ENCODE results near the gene DIS3L2. TPM values are rescaled to one million over a fixed set of nuclear protein-coding genes. Genes with fewer than 3 reads are reported as not detected.

Gene DIS3L2
- total and polyA plus RNA-seq, 10 donors, result 9.1 to 59.8 (median 35.4) TPM

- Histone ChIP-seq H3K27me3 (replicated peaks in 1 of 7) (no peaks in the 10 kb centered on the region), H3K27ac (no peak overlapping the region), H3K36me3 (peaks cover 0 to 6% (median 0%) of the 10 kb centered on the region in 6 donors), H3K9me3 (no peaks in the 10 kb centered on the region), H3K4me3 (no peak overlapping the region), H3K4me1 (no peaks in the 10 kb centered on the region)
- no peak for DNase-seq
- no peak for TF ChIP-seq CTCF (IDR thresholded peaks at IDR 0.05 in 8 of 11, conservative IDR thresholded peaks at IDR 0.05 in 3 of 11)
- TF ChIP-seq POLR2A (IDR thresholded peaks at IDR 0.05), result no peak
- TF ChIP-seq POLR2AphosphoS5 (IDR thresholded peaks at IDR 0.05), result no peak
- intact Hi-C loops (cut with DNase I; ENCODE audit: low total_unique reads), result no loop called here
These were observed 184.8 kb downstream of the DIS3L2 start for GRCh38 chr2:232146294-232146693.

GRCh38 chr2:232147440-232148077, 186.0 kb downstream of the DIS3L2 start:
- no peak for DNase-seq
- WGBS, 5 donors, result 88 to 100% (median 93%) methylated on average over 2 of the region's 2 CpGs
- Histone ChIP-seq H3K4me3 (no peak overlapping the region), H3K27ac (no peak overlapping the region), H3K4me1 (no peaks in the 10 kb centered on the region), H3K36me3 (peaks cover 0 to 6% (median 0%) of the 10 kb centered on the region in 6 donors), H3K9me3 (no peaks in the 10 kb centered on the region), H3K27me3 (replicated peaks in 1 of 7) (no peaks in the 10 kb centered on the region)
- intact Hi-C loops (cut with DNase I; ENCODE audit: low total_unique reads), result no loop called here
- TF ChIP-seq POLR2AphosphoS5 (IDR thresholded peaks at IDR 0.05) (no peak), POLR2A (IDR thresholded peaks at IDR 0.05) (no peak), CTCF (IDR thresholded peaks at IDR 0.05 in 8 of 11, conservative IDR thresholded peaks at IDR 0.05 in 3 of 11) (no peak)

- Histone ChIP-seq H3K27ac (no peak overlapping the region), H3K4me3 (no peak overlapping the region), H3K27me3 (replicated peaks in 1 of 7) (no peaks in the 10 kb centered on the region), H3K36me3 (peaks cover 5 to 74% (median 27%) of the 10 kb centered on the region in 6 donors), H3K9me3 (no peaks in the 10 kb centered on the region), H3K4me1 (no peaks in the 10 kb centered on the region)
- intact Hi-C loops (cut with DNase I; ENCODE audit: low total_unique reads), result no loop called here
- TF ChIP-seq CTCF (IDR thresholded peaks at IDR 0.05 in 8 of 11, conservative IDR thresholded peaks at IDR 0.05 in 3 of 11) (no peak), POLR2A (IDR thresholded peaks at IDR 0.05) (no peak), POLR2AphosphoS5 (IDR thresholded peaks at IDR 0.05) (no peak)
- DNase-seq, result no peak
- 93 to 100% (median 99%) methylated on average over 3 of the region's 3 CpGs for WGBS, 5 donors
These were observed 200.7 kb downstream of the DIS3L2 start for GRCh38 chr2:232162187-232162586.

- DNase-seq, result no peak
- Histone ChIP-seq H3K27me3 (replicated peaks in 1 of 7) (no peaks in the 10 kb centered on the region), H3K4me3 (no peak overlapping the region), H3K36me3 (peaks cover 0 to 15% (median 0%) of the 10 kb centered on the region in 6 donors), H3K27ac (peak overlapping the region in 3 of 8 donors; percentile 19 to 37 (median 30)), H3K4me1 (peaks cover 4 to 16% (median 7%) of the 10 kb centered on the region in 6 donors), H3K9me3 (no peaks in the 10 kb centered on the region)
- 44 to 63% (median 57%) methylated on average over 2 of the region's 2 CpGs for WGBS, 5 donors
- intact Hi-C loops (cut with DNase I; ENCODE audit: low total_unique reads), result no loop called here
- TF ChIP-seq POLR2A (IDR thresholded peaks at IDR 0.05) (no peak), CTCF (IDR thresholded peaks at IDR 0.05 in 8 of 11, conservative IDR thresholded peaks at IDR 0.05 in 3 of 11) (no peak), POLR2AphosphoS5 (IDR thresholded peaks at IDR 0.05) (no peak)
These were observed 208.9 kb downstream of the DIS3L2 start for GRCh38 chr2:232170396-232170795.
